Measurements from ENCODE around the gene MFRP. TPM values are rescaled to one million over a fixed set of nuclear protein-coding genes. Genes with fewer than 3 reads are reported as not detected.

MFRP gene
- total RNA-seq, 2 experiments from 2014 or later: not detected

GRCh38 chr11:119322360-119322739 lies 24.2 kb downstream of the MFRP start:
- DNase-seq (no peak), ATAC-seq (no peak)
- intact Hi-C loops (cut with micrococcal nuclease): loop anchor here (10.0 kb wide), 1 partner anchor 118 kb away; the partner anchor contains the start of gene CBL
- peak overlapping the region; percentile 78 for H3K4me3 Mint-ChIP-seq
- peaks cover 10% of the 10 kb centered on the region for H3K27me3 Mint-ChIP-seq
- H3K4me1 Mint-ChIP-seq (ENCODE audit: low read depth): peaks cover 19% of the 10 kb centered on the region
- no peak overlapping the region for H3K27ac Mint-ChIP-seq
- no peak for TF ChIP-seq CTCF (IDR thresholded peaks at IDR 0.05)
- CTCF ChIA-PET: interaction anchor here (1.0 to 11.4 kb wide), 21 partner anchors 9 to 413 kb away, joined by 3 to 201 read pairs (median 11); partner anchors contain the start of genes C2CD2L, CBL, DPAGT1 and RNF26
- POLR2A ChIA-PET: interaction anchor here (0.8 to 3.8 kb wide), 6 partner anchors 9 to 291 kb away, joined by 3 to 15 read pairs (median 7); partner anchors contain the start of genes CBL, RNF26 and SLC37A4
- H3K36me3 Mint-ChIP-seq (ENCODE audit: low read depth): no peaks in the 10 kb centered on the region
- H3K9me3 Mint-ChIP-seq: no peaks in the 10 kb centered on the region

- H3K9me3 Mint-ChIP-seq: no peaks in the 10 kb centered on the region
- H3K4me1 Mint-ChIP-seq (ENCODE audit: low read depth): peaks cover 19% of the 10 kb centered on the region
- intact Hi-C loops (cut with micrococcal nuclease): loop anchor here (2.0 to 10.0 kb wide), 2 partner anchors 50 to 116 kb away; partner anchors contain the start of gene CBL
- H3K36me3 Mint-ChIP-seq (ENCODE audit: low read depth): no peaks in the 10 kb centered on the region
- H3K27me3 Mint-ChIP-seq: peaks cover 12% of the 10 kb centered on the region
- ATAC-seq (peak; percentile 66), DNase-seq (peak; percentile 76)
- peak overlapping the region; percentile 85 for H3K27ac Mint-ChIP-seq
- POLR2A ChIA-PET: interaction anchor here (0.8 to 3.8 kb wide), 12 partner anchors 9 to 290 kb away, joined by 3 to 15 read pairs (median 6); partner anchors contain the start of genes CBL, RNF26 and SLC37A4
- CTCF ChIA-PET: interaction anchor here (0.6 to 11.4 kb wide), 21 partner anchors 11 to 266 kb away, joined by 3 to 201 read pairs (median 4); partner anchors contain the start of genes C1QTNF5, CBL, RNF26 and USP2
- no peak for TF ChIP-seq CTCF (IDR thresholded peaks at IDR 0.05)
- peak overlapping the region; percentile 78 for H3K4me3 Mint-ChIP-seq
These were observed 25.6 kb downstream of the MFRP start for GRCh38 chr11:119320776-119321524.

GRCh38 chr11:119320240-119320775 lies 26.2 kb downstream of the MFRP start:
- peaks cover 15% of the 10 kb centered on the region for H3K27me3 Mint-ChIP-seq
- CTCF ChIA-PET: interaction anchor here (1.0 to 11.4 kb wide), 10 partner anchors 11 to 265 kb away, joined by 3 to 201 read pairs (median 18); partner anchors contain the start of genes C1QTNF5, CBL, RNF26 and USP2
- peaks cover 22% of the 10 kb centered on the region for H3K4me1 Mint-ChIP-seq (ENCODE audit: low read depth)
- H3K9me3 Mint-ChIP-seq: no peaks in the 10 kb centered on the region
- no peak for ATAC-seq
- no peaks in the 10 kb centered on the region for H3K36me3 Mint-ChIP-seq (ENCODE audit: low read depth)
- H3K4me3 Mint-ChIP-seq: peak overlapping the region; percentile 32
- no peak for DNase-seq
- intact Hi-C loops (cut with micrococcal nuclease): loop anchor here (2.0 to 10.0 kb wide), 2 partner anchors 50 to 116 kb away; partner anchors contain the start of gene CBL
- POLR2A ChIA-PET: interaction anchor here (1.4 to 3.8 kb wide), 8 partner anchors 8 to 225 kb away, joined by 3 to 15 read pairs (median 8); partner anchors contain the start of genes CBL and RNF26
- no peak overlapping the region for H3K27ac Mint-ChIP-seq
- no peak for TF ChIP-seq CTCF (IDR thresholded peaks at IDR 0.05)

GRCh38 chr11:119319700-119320239 lies 26.7 kb downstream of the MFRP start:
- Mint-ChIP-seq H3K4me1 (ENCODE audit: low read depth) (peaks cover 25% of the 10 kb centered on the region), H3K27me3 (peaks cover 15% of the 10 kb centered on the region), H3K9me3 (no peaks in the 10 kb centered on the region), H3K4me3 (peak overlapping the region; percentile 32), H3K27ac (no peak overlapping the region), H3K36me3 (ENCODE audit: low read depth) (no peaks in the 10 kb centered on the region)
- no peak for TF ChIP-seq CTCF (IDR thresholded peaks at IDR 0.05)
- ATAC-seq (no peak), DNase-seq (no peak)
- intact Hi-C loops (cut with micrococcal nuclease): loop anchor here (2.0 to 10.0 kb wide), 2 partner anchors 49 to 115 kb away; partner anchors contain the start of gene CBL
- POLR2A ChIA-PET: interaction anchor here (1.0 to 2.1 kb wide), 4 partner anchors 10 to 225 kb away, joined by 3 to 9 read pairs (median 5); partner anchors contain the start of gene RNF26
- CTCF ChIA-PET: interaction anchor here (1.4 to 11.4 kb wide), 3 partner anchors 10 to 15 kb away, joined by 3 to 201 read pairs (median 4); partner anchors contain the start of gene RNF26

All from activated CD8-positive, alpha-beta T cell treated with anti-CD3 and anti-CD28 coated beads for 36 hours (primary cell).